H1 (cell line): ENCODE measurements around the gene BBLN.

Experiments
- CEBPB ChIP-seq: IDR thresholded peaks from 2 replicates; pipeline ENCODE4 v1.6.1; 2012; ENCODE audit warnings: low read depth, low read length
- HDAC2 ChIP-seq, 2 experiments: fragments of 300-600 bp in 1 of 2; sonication (generic) in 1 of 2; IDR thresholded peaks; 2 replicates each; pipeline ENCODE4 v1.6.1; 2011 to 2012; ENCODE audit warnings: low read depth in 2 of 2, low read length in 2 of 2, mild to moderate bottlenecking in 2 of 2, moderate library complexity in 2 of 2, borderline replicate concordance in 1 of 2, inconsistent platforms in 1 of 2
- POLR2A ChIP-seq, 2 experiments: IDR thresholded peaks; 1 replicate in 1 of 2; 2 replicates in 1 of 2; pipeline ENCODE4 v1.6.1; 2011; ENCODE audit warnings: low read depth in 2 of 2, low read length in 2 of 2, mild to moderate bottlenecking in 2 of 2; ENCODE audit errors: control extremely low read depth in 1 of 2

DNA sequence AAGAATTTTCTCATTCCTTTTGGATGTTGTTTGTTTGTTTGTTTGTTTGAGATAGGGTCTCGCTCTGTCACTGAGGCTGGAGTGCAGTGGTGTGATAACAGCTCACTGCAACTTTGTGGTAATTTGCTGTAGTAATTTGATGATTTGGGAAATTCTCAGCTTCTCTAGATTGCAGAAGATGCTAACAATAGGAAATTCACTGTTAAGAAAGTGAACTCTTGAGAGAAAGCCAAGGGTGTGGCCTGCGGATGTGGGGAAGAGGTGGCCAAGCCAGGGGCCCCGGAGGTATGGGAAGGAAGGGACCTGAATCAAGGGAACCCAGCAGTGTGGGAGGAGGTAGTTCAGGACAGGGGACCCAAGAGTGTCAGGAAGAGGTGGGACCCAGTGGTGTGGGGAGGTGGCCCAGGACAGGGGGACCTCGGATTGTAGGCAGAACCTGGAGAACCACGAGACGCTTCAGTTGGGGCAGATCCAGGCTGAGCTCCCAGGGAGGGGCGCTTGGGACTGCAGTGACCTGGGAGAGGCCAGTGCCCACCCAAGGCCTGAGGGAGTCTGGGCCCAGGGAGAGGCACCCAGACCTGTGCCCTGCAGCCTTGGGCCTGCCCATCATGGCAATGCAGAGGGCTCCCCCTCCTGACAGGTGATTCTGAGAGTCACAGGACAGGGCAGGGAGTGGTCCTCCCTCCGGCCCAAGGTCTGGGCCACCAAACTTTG is 16.4 kb upstream of the BBLN start:
- TF ChIP-seq CEBPB (no peak), POLR2A (IDR thresholded peaks at IDR 0.05; ENCODE audit: control extremely low read depth in 1 of 2, low read depth in 2 of 2, low read length in 2 of 2) (no peak), HDAC2 (IDR thresholded peaks at IDR 0.05; ENCODE audit: borderline replicate concordance in 1 of 2, low read depth in 2 of 2, low read length in 2 of 2) (no peak)
